Measurements from ENCODE around the gene RASSF1. TPM values are rescaled to one million over a fixed set of nuclear protein-coding genes. Genes with fewer than 3 reads are reported as not detected.

Gene RASSF1
- total RNA-seq, 1 experiment from 2014 or later, result 29.6 TPM

GRCh38 chr3:50294492-50295403, 45.9 kb downstream of the RASSF1 start:
- Histone ChIP-seq H3K27me3 (ENCODE audit: insufficient read depth, low read length) (no peaks in the 10 kb centered on the region), H4K20me1 (ENCODE audit: insufficient read depth) (no peaks in the 10 kb centered on the region), H3K9me3 (ENCODE audit: control insufficient read depth in 1 of 2, insufficient read depth in 1 of 2, low read depth in 1 of 2, low read length in 2 of 2) (no peaks in the 10 kb centered on the region), H3K4me1 (ENCODE audit: control insufficient read depth in 1 of 2, insufficient read depth in 2 of 2, low read length in 2 of 2) (peaks cover 11 to 31% of the 10 kb centered on the region in 2 experiments), H3K4me2 (ENCODE audit: low read length) (no peak overlapping the region), H3K9ac (ENCODE audit: low read length) (no peak overlapping the region), H2AFZ (ENCODE audit: low read depth, low read length, poor library complexity, severe bottlenecking) (no peak overlapping the region), H3K79me2 (ENCODE audit: insufficient read depth, low read length) (peaks cover 27% of the 10 kb centered on the region), H3K9me2 (ENCODE audit: insufficient read depth) (no peaks in the 10 kb centered on the region), H3K27ac (ENCODE audit: low read depth, low read length) (no peak overlapping the region), H3K36me3 (ENCODE audit: control insufficient read depth in 1 of 2, insufficient read depth in 2 of 2, low read length in 2 of 2) (peaks cover 3 to 11% of the 10 kb centered on the region in 2 experiments; a peak in 2 of 4 replicates), H3K4me3 (replicated peaks in 1 of 2; ENCODE audit: low read depth in 1 of 2, low read length in 2 of 2) (no peak overlapping the region)
- ChIA-PET RAD21 (ENCODE audit: low non-redundant PET in 1 of 2, low total read pairs in 2 of 2, uncharacterized antibody in 2 of 2, unreplicated experiment in 2 of 2) (no interaction called here), CTCF (no interaction called here), POLR2A (interaction anchor here (1.3 kb wide), 1 partner anchor 17 kb away, joined by 4 read pairs; the partner anchor contains the start of gene LSMEM2)
- TF ChIP-seq MAX (IDR thresholded peaks at IDR 0.05) (no peak), ZNF274 (IDR thresholded peaks at IDR 0.05; ENCODE audit: low read depth, low read length) (no peak), EGR1 (IDR thresholded peaks at IDR 0.05; ENCODE audit: low read depth) (no peak), CBX3 (IDR thresholded peaks at IDR 0.05; ENCODE audit: low read depth) (no peak), CTCF (IDR thresholded peaks at IDR 0.05 in 2 of 3, conservative IDR thresholded peaks at IDR 0.05 in 1 of 3; ENCODE audit: borderline replicate concordance in 1 of 3, insufficient read depth in 1 of 3, low read depth in 2 of 3, low read length in 2 of 3) (no peak), FOSL1 (IDR thresholded peaks at IDR 0.05; ENCODE audit: low read depth) (no peak), YY1 (IDR thresholded peaks at IDR 0.05; ENCODE audit: extremely low read depth, insufficient replicate concordance, low read depth, low read length) (no peak), ZBTB33 (IDR thresholded peaks at IDR 0.05; ENCODE audit: extremely low read depth, insufficient replicate concordance, low read length) (no peak), REST (IDR thresholded peaks at IDR 0.05; ENCODE audit: low read depth) (no peak), SRF (IDR thresholded peaks at IDR 0.05; ENCODE audit: low read depth) (no peak), SIN3A (IDR thresholded peaks at IDR 0.05; ENCODE audit: low read depth) (no peak)
- intact Hi-C loops (cut with micrococcal nuclease), result no loop called here
- BruUV-seq (replicated peaks), result no TSS peak
- ATAC-seq (no peak), DNase-seq (ENCODE audit: low read depth, low spot score) (no peak)
